Measurements from ENCODE around the gene BTN1A1.
A peak's percentile ranks its signal among the peaks of the same experiment; 100 is the strongest.
"Not testable (repeated sequence)": the region's sequence is repeated elsewhere in the genome, so short reads cannot be mapped to it uniquely, and the experiment has no call there.

Gene BTN1A1

DNA sequence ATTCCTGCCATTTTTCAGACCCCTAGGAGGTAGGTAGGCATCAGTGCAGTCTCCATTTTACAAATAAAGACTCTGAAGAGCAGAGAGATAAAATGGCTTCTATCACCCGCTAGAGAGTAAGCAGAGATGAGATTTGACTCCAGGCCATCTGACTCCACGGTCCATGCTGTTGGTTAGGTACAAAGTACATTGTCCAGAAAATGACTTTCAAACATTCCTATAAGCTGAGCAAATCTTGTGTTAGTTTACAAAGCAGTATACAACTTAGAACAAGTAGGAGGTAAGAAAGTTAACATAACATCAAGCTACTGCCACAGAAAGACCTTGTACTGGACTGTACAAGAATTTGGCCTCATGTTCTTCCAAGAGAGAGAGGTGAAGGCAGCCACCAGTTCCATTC, 14.9 kb downstream of the BTN1A1 start:
- DNase-seq (ENCODE audit: low spot score): no peak

DNA sequence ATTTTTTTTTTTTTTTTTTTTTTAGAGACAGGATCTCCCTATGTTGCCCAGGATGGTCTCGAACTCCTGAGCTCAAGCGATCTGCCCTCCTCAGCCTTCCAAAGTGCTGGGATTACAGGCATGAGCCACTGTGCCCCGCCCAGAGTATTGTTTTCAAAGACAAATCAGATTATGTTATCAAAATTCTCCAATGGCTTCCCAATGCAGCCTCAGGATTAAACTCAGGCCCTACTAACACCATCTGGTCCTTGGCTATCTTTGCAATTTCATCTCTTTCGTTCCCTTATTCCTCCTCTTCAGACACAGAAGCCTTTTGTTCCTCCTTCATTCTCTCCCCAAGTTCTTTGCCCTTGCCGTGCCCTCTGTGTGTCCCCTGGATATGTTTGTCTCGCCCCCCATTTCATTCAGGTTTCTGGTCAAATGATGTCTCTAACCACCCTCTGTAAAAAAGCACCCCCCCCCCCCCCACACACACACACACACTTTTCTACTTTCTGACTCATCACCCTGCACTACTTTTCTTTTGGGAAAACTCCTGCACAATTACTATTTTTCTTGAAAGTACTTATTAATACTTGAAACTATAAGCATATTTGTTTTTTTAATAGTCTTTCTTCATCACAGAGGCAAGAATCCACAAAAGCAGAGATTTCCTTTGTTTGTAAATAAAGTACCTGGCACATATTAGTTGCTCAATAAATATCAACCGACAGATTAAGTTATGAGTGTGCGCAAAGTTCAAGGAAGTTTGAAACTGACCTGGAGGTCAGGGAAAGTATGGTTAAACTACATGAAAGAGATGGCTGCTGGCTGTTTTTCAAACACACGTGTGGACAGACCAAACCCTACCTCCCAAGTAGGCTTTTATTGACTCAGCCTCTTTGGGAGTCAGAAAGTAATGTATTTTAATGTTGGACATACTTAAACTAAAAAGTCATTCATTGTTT, 16.7 kb downstream of the BTN1A1 start:
- no peak for DNase-seq (ENCODE audit: low spot score)

DNA sequence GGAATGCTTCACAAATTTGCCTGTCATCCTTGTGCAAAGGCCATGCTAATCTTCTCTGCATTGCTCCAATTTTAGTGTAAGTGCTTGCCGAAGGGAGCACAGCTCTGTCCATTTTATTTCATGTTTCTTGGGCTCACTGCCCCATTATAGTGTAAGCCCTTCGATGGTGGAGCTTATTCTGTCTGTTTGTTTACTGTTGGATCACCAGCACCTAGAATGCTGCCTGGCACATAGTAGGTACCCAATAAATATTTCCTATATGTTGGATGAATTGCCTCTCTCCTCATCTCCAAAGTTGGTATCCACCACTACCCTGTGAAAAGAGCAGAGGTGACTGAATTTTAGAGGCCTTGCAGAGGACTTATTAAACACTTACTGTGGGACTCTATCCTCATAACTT, 19.3 kb downstream of the BTN1A1 start:
- no peak for DNase-seq (ENCODE audit: low spot score)

DNA sequence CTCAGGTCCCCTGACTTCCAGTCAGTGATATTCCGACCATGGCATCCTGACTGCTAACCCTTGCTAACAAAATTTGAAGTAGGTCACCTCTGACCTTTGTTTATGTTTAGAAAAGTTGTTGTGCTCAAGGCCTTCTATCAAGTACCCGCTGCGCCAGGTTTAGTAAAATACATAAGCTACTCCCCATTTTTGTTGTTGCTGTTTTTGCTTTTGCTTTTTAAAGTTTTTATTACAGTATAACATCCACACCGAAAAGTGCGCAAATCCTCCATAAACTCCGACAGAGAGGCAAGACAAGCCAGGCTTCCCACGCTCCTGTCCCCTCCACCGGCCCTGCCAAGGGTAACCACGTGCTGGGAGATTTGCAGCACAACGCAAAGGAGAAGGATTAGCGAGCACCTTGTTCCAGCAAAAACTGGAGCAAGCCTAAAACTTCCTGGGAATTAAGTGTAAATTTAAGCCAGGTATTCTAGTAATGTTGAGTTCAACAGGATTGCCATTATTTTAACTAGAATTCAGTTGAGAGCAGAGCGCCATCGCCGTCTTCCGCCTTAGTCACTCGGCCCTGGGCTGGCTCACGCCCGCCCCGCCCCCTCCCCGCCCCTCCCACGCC, 20.2 kb downstream of the BTN1A1 start:
- no peak for DNase-seq (ENCODE audit: low spot score)

DNA sequence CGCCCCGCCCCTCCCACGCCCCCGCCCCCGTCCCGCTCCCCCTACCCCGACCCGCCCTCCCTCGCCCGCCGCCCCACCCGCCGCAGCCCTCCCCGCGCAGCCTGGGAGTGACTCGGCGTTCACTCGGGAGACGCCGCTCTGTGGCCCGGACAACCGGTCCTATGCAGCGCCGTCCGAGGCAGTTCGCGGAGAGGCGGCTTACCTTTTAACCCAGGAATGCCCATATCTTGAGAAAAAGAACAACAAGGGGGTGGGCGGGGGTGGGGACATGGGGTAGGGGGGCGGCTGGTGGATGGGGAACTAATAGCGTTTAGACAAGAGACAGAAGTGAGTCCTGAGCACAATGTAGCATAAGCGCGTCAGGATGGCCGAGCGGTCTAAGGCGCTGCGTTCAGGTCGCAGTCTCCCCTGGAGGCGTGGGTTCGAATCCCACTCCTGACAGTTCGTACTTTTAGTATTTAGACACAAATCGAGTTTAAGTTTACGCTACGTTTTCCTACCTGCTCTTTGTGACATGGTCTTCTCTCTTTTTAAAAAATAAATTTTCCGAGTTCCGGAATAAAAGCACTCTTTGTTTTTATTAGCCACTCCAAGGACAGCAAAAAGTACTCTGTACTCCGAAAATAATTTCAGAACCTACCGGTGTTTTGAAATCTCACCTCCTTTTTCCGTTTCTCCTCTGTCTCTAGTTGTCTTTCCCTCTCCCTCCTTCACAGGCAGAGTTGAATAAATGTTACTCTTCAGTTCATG, 20.9 kb downstream of the BTN1A1 start:
- peak; percentile 97 for DNase-seq (ENCODE audit: low spot score)

DNA sequence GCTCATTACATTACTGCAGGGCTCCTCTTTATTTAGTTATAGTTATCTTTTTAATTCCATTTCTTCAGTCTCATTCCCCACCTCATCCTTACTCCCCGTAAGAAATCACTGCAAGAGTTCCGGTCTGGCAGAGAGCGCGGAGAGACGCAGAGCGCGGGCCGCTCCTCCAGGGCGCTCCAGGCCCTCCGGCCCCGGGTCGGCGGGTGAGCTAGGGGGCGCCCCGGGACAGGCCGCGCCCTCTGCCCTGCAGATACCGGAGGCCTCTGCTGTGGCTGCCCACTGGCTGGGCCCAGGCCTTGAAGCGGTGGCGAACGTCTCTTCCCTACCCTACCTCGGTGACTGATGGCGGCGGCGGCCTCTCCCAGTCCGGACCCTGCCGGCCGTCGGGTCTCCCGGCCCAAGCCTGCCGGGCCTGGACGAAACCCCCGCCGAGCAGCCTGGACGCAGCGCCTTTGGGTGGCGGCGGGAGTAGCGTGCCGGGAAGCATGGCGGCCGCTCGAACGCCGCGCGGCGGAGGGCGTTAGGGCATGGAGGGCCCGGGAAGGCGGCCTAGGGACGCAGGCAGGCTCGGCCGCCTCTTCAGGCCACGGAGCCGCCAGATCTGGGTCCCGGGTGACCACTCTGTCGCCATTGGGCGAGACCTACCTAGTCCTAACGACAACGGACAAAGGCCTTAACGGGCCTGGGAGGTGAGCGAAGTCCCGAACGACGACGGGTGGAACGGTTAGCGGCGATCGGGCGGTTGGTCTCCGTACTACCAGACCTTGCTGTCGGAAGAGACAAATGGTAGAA, 21.7 kb downstream of the BTN1A1 start:
- peak; percentile 83 for DNase-seq (ENCODE audit: low spot score)

DNA sequence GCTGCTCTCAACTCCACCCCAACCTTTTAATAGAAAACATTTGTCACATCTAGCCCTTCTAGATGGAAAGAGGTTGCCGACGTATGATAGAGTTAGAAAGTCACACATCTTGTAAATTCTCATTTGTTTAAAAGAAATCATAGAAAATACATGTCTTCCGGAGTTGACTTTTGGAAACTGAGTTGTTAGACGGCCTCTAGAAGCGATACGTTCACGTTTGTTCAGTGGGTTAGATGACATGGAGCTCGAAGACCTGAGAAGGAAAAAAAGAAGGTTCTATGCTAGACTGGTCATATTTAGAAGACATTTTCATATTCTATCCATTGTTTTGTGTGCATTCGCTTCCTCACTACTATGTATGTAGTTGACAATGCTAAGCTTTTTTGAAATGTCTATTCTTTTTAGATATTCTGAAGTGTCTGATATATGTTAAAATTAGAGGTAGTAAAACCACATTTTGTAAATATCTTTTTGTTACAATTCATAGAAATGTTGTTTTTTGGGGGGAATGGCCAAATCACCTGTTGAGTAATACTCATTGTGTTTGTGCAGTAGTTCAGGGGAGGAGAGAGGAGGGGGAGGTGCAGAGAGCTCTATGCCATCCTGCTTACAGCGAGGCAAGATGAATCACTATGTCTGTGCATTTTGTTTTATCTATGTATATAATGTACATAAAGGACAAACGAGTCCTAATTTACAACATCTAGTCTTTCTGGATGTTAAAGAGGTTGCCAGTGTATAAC, 22.6 kb downstream of the BTN1A1 start:
- not testable (repeated sequence) for DNase-seq (ENCODE audit: low spot score)

DNA sequence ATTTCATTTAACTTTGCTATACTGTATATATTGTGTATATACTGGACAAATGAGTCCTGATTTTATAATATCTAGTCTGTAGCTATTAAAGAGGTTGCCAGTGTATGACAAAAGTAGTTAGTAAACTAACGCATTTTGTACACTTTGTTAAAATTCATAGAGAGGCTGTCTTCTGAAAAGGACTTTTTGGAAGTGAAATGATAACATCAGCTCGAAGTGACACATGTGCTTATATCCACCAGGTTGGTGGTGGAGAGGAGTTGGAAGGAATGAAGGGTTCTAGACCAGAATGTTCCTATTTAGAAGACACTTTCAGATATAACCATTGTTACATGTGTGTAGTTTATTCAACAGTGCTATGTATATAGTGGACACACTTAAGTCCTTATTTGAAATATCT, 24.2 kb downstream of the BTN1A1 start:
- not testable (repeated sequence) for DNase-seq (ENCODE audit: low spot score)

DNA sequence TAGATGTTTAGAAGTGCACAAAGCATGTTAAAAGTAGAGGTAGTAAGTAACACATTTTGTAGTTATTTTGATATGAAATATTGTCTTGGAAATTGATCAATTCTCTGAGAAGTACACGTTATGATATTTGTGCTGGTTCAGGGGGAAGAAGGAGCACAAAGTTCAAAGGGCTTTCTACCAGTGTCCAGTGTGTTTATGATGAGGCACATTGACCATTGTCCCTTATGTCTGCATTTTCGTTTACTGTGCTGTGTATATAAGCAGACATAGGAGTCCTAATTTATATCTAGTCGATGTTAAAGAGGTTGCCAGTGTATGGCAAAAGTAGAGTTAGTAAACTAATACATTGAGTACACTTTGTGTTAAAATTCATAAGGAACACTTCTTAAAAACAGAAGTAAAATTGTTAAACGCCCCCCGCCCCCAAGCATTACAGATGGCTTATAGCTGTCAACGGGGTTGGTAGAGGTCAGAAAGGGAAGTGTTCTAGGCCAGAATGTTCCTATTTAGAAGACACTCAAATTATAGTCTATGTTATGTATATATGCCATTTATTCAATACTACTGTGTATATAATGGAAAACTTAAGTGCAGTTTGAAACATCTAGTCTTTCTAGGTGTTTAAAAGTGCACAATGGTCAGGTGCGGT, 24.7 kb downstream of the BTN1A1 start:
- DNase-seq (ENCODE audit: low spot score): no peak

DNA sequence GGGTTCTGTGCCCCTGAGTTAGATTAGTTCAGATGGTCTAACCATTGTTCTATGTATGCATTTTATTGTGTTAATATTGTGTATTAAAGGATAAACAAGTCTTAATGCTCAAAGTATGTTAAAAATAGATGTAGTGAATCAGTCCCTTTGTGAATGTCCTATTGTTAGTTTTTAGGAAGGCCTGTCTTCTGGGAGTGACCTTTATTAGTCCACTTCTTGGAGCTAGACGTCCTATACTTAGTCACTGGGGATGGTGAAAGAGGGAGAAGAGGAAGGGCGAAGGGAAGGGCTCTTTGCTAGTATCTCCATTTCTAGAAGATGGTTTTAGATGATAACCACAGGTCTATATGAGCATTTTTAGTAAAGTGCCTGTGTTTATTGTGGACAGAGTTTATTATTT, 25.7 kb downstream of the BTN1A1 start:
- no peak for DNase-seq (ENCODE audit: low spot score)

DNA sequence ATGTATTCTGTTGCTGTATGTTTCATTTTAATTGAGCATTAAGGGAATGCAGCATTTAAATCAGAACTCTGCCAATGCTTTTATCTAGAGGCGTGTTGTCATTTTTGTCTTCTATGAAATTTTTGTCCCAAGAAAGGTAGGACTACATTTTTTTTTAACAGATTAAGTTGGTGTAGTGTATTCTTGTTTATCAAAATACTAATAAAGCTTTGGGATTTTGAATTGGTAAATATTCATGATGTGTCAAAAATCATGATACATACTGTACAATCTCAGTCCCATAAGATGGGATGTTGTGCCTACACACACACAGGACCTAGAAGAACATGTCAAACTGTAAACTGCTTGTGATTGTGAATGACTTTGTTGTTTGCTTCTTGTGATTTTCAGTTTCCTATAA, 26.8 kb downstream of the BTN1A1 start:
- no peak for DNase-seq (ENCODE audit: low spot score)

DNA sequence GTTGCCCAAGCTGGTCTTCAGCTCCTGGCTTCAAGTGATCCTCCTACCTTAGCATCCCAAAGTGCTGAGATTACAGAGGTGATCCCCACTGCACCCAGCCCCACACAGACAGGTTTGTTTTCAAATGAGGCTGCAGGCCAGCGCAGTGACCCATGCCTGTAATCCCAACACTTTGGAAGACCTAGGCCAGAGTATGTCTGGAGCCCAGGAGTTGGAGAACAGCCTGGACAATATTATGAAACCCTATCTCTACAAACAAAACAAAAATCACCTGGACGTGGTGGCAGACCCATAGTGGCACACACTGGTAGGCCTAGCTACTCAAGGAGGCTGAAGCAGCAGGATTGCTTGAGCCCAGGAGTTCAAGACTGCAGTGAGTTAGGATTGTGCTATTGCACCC, 30.1 kb downstream of the BTN1A1 start:
- no peak for DNase-seq (ENCODE audit: low spot score)

DNA sequence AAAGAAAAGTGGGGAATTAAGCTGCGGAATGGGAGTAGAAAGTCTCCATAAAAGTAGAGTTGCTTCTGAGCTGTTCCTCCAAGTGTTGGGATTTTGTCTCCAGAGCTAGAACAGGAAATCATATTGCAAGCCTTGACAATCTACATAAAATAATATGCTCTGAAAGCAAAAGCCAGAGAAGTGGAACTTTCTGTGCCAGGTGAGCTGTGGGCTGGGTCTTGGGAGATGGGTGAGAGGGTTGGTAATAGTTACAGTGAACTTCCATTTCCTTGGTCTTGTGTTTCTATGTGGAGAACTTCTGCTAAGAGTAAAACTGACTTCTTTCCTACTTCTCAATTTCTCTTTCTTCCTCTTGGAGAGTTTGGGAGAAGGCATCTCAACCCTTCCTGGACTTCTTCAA, 31.8 kb downstream of the BTN1A1 start:
- no peak for DNase-seq (ENCODE audit: low spot score)

DNA sequence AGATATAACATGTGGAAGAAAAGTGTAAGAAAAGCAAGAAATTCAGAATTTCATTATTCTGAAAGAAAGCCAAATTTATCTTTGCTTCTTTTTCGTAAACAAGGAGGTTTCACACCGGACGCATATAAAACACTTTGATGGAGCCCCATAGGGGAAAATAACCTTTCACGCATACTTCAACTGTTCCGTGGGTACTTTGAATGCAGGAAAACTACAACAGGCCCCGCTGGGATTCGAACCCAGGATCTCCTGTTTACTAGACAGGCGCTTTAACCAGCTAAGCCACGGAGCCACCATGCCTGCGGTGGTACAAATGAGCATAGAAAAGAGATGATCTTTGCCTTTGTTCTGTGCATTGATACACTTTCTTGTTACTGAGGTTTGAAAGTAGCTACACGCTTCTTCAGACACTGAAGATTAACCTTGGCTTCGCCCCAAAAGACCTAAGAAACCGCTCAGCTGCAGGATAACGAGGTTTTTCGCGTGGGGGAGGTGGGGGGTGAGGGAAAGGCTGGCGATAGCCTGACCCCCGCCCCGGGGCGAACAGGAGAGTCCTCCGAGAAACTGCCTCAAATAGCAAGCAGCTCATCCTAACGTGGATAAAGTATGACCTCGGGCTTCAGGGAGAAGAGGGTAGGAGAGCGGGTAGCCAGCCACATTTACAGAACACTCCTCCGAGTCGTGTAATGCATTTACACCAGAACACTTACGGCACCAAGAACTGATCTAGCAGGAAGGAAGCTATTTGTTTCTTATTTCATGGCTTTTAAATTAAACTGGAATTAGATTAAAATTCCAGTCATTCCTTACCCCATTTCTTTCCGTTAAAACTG, 32.8 kb downstream of the BTN1A1 start:
- DNase-seq (ENCODE audit: low spot score): peak; percentile 69

DNA sequence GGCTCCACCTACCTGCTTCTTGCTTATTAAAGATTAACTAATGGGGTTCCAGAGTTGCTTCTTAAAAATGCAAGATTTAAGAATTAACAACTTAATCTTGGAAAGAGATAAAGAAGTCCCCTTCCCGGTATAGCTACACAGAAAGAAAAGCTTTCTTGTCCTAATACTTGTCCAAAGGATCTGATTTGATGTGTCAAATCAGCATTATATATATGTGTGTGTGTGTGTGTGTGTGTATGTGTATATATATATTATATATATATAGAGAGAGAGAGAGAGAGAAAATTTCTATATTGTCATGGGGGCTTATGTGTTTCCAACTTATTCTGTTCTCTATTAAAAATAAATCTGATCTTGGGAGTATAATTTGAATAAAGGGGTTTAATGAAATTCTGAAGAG, 33.4 kb downstream of the BTN1A1 start:
- no peak for DNase-seq (ENCODE audit: low spot score)

DNA sequence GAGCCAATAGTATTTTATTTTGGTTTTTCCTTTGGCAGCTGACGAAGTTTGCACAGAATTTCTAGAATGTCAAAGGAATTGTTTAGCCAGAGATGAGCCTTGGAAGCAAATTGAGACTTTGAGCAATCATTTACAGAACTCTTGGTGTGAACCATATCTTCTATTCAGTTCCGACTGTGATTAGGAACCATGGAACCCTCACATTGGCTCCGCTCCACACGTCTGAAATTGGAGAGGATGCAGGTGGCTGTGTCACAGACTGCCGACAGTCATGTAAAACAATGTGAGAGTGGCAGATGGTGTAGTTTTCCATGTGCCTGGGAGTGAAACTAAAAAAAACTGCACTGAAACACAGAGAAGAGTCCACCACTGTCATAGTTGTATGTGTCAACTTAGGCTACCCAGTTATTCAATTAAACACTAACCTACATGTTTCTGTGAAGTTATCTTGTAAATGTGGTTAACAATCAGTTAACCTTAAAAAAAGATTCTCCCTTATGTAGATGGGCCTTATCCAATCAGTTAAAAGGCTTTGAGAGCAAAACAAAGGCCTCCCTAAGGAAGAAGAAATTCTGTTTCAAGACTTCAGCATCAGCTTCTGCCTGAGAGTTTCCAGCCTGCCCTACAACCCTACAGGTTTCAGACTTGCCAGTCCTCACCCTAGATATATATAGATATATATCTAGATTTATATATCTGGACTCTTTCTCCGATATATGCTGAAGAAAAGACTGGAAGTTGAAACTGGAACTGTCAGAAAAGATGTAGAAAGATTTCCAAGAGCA, 34.8 kb downstream of the BTN1A1 start:
- DNase-seq (ENCODE audit: low spot score): no peak

DNA sequence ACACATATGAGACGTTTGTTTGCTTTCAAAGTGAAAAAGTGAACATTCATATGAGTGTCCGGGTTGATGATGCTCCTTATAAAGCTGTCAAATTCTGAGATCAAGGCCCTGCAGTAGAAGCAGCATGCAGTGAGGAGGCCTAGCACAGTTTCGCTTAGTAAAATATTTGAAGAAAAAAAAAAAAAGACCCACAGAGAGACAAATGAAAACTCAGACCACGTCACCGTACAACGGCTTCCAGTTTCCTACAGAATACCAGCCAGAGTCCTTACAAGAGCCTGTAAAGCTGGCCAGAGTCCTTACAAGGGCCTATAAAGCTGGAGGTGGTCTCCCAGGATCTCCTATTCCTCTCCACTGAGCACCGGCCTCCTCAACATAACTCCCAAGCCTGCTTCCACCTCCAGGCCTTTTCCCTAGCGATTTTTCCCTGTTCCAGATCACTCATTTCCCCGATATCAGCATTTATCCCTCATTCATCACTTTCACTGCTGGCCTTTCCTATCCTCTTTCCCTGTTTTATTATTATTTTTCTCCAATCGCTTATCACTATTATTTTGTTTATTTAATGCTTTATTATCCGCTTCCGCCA, 36.6 kb downstream of the BTN1A1 start:
- DNase-seq (ENCODE audit: low spot score): no peak

DNA sequence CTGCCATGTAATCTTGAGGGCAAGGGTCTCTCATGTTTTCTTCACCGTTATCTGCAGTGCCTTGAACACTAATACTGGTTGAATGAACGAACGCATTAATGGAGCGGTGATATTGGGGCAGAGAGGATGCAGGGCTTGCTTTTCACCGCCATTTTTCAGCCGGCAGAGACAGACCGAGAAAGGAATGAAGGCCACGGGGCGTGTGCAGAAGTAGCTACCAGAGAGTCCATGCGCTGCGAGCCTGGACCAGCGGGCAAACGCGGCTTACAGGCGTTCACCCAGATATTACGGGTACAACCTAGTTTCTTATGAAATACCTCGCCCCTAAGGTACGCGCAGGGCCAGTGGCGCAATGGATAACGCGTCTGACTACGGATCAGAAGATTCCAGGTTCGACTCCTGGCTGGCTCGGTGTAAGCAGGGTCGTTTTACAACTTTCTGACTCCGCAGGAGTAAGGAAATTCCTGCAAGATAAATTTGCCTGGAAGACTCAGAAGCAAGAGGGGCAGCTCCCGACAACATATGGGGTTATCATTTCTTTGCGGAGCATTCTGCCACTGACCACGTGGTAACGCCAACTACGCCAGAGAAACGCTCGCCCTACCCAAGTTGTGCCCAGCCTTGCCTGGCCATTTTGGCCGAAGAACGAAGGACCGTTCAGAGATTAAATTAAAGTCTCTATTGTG, 37.2 kb downstream of the BTN1A1 start:
- DNase-seq (ENCODE audit: low spot score): peak; percentile 80

Measured in AG20443 (cell line).